K562 (cell line): ENCODE results near the gene PRDM16. TPM values are rescaled to one million over a fixed set of nuclear protein-coding genes. Genes with fewer than 3 reads are reported as not detected.

Source experiments
- ATAC-seq: fragments of 200-7000 bp; cut with Tn5 transposase; 3 replicates; pipeline ENCODE4 v1.9.1; 2020; ENCODE audit warnings: moderate library complexity
- BruUV-seq: library from RNA; stranded (reverse); fragments of 400-500 nt; replicated peaks from 2 replicates; lab custom pipeline; 2021; lab: Mats Ljungman, UMichigan
- CTCF ChIA-PET: fragments of 300-600 bp; formaldehyde crosslinking; extraction: SDS; loops from one replicate; lab custom pipeline; 2021; ENCODE audit warnings: low intra/inter-chr PET ratio; lab: Yijun Ruan, JAX
- POLR2A ChIA-PET: fragments of 300-600, 350-650 bp; sonication (Branson Sonifier 250); formaldehyde crosslinking; extraction: SDS; loops from one replicate; lab custom pipeline; 2021; ENCODE audit warnings: antibody characterized with exemption, inconsistent platforms; lab: Yijun Ruan, JAX
- DNase-seq, 4 experiments: peaks; one replicate each; pipeline versions ENCODE4 v3.0.0 to v3.0.0-alpha.2; 2011 to 2018; ENCODE audit warnings: low spot score in 3 of 4, mixed read lengths in 3 of 4; ENCODE audit errors: extremely low read depth in 1 of 4
- FAIRE-seq: peaks from 2 replicates; lab custom pipeline; 2011; peaks lifted over from hg19 to GRCh38; lab: Jason Lieb, UNC
- H2AFZ ChIP-seq: 2 replicates; pipeline ENCODE4 v1.6.0; 2011; ENCODE audit warnings: low read depth, low read length, control low read depth, inconsistent platforms
- H3K27ac ChIP-seq: fragments of 200-600 bp; 3 replicates; pipeline ENCODE4 v1.8.0; 2011; ENCODE audit warnings: low read depth, mild to moderate bottlenecking, control low read depth, inconsistent platforms, low read length, moderate library complexity, mixed read lengths; ENCODE audit errors: extremely low read depth
- H3K27me3 ChIP-seq, 2 experiments: fragments of 300-600 bp in 1 of 2; 2 replicates in 1 of 2; 3 replicates in 1 of 2; pipeline versions ENCODE4 v1.6.0 to v1.8.0; 2011; ENCODE audit warnings: inconsistent platforms in 2 of 2, low read length in 2 of 2, mild to moderate bottlenecking in 1 of 2, mixed read lengths in 1 of 2, moderate library complexity in 1 of 2; ENCODE audit not compliant: control insufficient read depth in 2 of 2, insufficient read depth in 2 of 2
- H3K36me3 ChIP-seq: fragments of 300-600 bp; 3 replicates; pipeline ENCODE4 v1.8.0; 2011; ENCODE audit warnings: mild to moderate bottlenecking, low read length, inconsistent platforms; ENCODE audit not compliant: control insufficient read depth, insufficient read depth
- H3K4me1 ChIP-seq, 2 experiments: fragments of 200-600 bp in 1 of 2; replicated peaks in 1 of 2; 2 replicates in 1 of 2; 3 replicates in 1 of 2; pipeline versions ENCODE4 v1.5.1 to v1.8.0; 2011; ENCODE audit warnings: inconsistent platforms in 2 of 2, low read length in 2 of 2, mild to moderate bottlenecking in 1 of 2, mixed read lengths in 1 of 2, moderate library complexity in 1 of 2; ENCODE audit not compliant: control insufficient read depth in 2 of 2, insufficient read depth in 2 of 2
- H3K4me2 ChIP-seq: 2 replicates; pipeline ENCODE4 v1.6.1; 2011; ENCODE audit warnings: low read length, control low read depth, inconsistent platforms, mixed read lengths; ENCODE audit not compliant: insufficient read depth
- H3K4me3 ChIP-seq: fragments of 200-600 bp; sonication (generic), shearing (Covaris generic); 2 replicates; pipeline ENCODE4 v1.5.1; 2016; ENCODE audit warnings: control low read depth, inconsistent platforms
- H3K79me2 ChIP-seq: fragments of 200-600 bp; 3 replicates; pipeline ENCODE4 v1.8.0; 2011; ENCODE audit warnings: low read length, inconsistent platforms; ENCODE audit not compliant: control insufficient read depth, insufficient read depth
- H3K9ac ChIP-seq, 2 experiments: 2 replicates each; pipeline versions ENCODE4 v1.6.0 to v1.6.1; 2011; ENCODE audit warnings: low read depth in 2 of 2, low read length in 2 of 2, control low read depth in 1 of 2, inconsistent platforms in 1 of 2, mild to moderate bottlenecking in 1 of 2, mixed read lengths in 1 of 2; ENCODE audit not compliant: insufficient read depth in 1 of 2
- H3K9me1 ChIP-seq: one replicate; pipeline ENCODE4 v1.6.0; 2011; ENCODE audit warnings: inconsistent platforms, mild to moderate bottlenecking, low read length, moderate library complexity; ENCODE audit not compliant: control insufficient read depth, insufficient read depth
- H3K9me3 ChIP-seq: replicated peaks from 2 replicates; pipeline ENCODE4 v1.5.1; 2011; ENCODE audit warnings: low read depth, low read length, inconsistent platforms; ENCODE audit not compliant: control insufficient read depth, insufficient read depth
- H4K20me1 ChIP-seq: replicated peaks from 2 replicates; pipeline ENCODE4 v1.6.1; 2011; ENCODE audit warnings: low read length, inconsistent platforms, mixed read lengths; ENCODE audit not compliant: control insufficient read depth, insufficient read depth
- CC2D1A ChIP-seq: fragments of 450-650 bp; IDR thresholded peaks from 2 replicates; pipeline ENCODE4 v1.6.1; 2017; ENCODE audit warnings: mild to moderate bottlenecking
- HBP1 ChIP-seq: fragments of 450-650 bp; formaldehyde crosslinking; IDR thresholded peaks from 2 replicates; pipeline ENCODE4 v1.4.0; 2022; ENCODE audit warnings: missing genetic modification characterization
- KLF10 ChIP-seq: fragments of 250-450 bp; sonication (Bioruptor Pico); IDR thresholded peaks from 2 replicates; pipeline ENCODE4 v1.6.1; 2021; ENCODE audit warnings: matching md5 sums
- MAX ChIP-seq: sonication (generic); formaldehyde crosslinking; IDR thresholded peaks from 2 replicates; pipeline ENCODE4 v1.9.0; 2022; ENCODE audit warnings: mild to moderate bottlenecking, missing genetic modification reagents
- SRSF3 ChIP-seq: fragments of 200-400 bp; formaldehyde crosslinking; IDR thresholded peaks from 2 replicates; pipeline ENCODE4 v1.6.1; 2016; ENCODE audit warnings: mild to moderate bottlenecking, low read length, moderate library complexity; ENCODE audit not compliant: insufficient read depth
- TBP ChIP-seq: optimal IDR thresholded peaks from 2 replicates; pipeline ENCODE3; 2011; ENCODE audit warnings: low read depth, low read length, improper control_type of control experiment
- ZNF436 ChIP-seq: fragments of 250-450, 450-650 bp; sonication (Bioruptor Pico); formaldehyde crosslinking; IDR thresholded peaks from 2 replicates; pipeline ENCODE4 v1.7.0; 2020; ENCODE audit warnings: mild to moderate bottlenecking
- WGBS: fragments of 100-300 bp; shearing (Covaris generic); methylation state at CpG from one replicate; pipeline ENCODE4 v1.1.6; 2016; ENCODE audit warnings: low coverage, mixed read lengths; ENCODE audit not compliant: insufficient coverage; ENCODE audit errors: missing lambda C conversion rate; 5-methylcytosine and 5-hydroxymethylcytosine counted together
- in situ Hi-C: fragments of 300-500 bp; cut with MboI; formaldehyde crosslinking; loops from 4 replicates; pipeline ENCODE4 v1.15.0; 2018; ENCODE audit warnings: inconsistent platforms, mixed read lengths
- intact Hi-C: fragments of 100-400 bp; cut with micrococcal nuclease; formaldehyde crosslinking; loops from 2 replicates; pipeline ENCODE4 v1.14.2; 2022
- polyA plus RNA-seq, 8 experiments: library from polyadenylated mRNA; depleted of rRNA in 4 of 8; stranded (reverse) in 5 of 8; unstranded in 3 of 8; fragments of >200 nt; fragmentation: Nextera tagmentation in 2 of 8; fragmentation: Illumina TruSeq in 1 of 8; extraction: Ambion mirVana in 2 of 8; extraction: Trizol in 1 of 8; gene quantifications; 2 replicates each; pipeline versions ENCODE4 v1.2.1 to v1.2.3, GENCODE V29; 2011 to 2014; ENCODE audit warnings: inconsistent platforms in 1 of 8, missing spikeins in 1 of 8
- total RNA-seq, 7 experiments: library from RNA; depleted of rRNA in 6 of 7; stranded (reverse); fragments of >200 nt in 6 of 7; fragmentation: Illumina TruSeq in 2 of 7; extraction: Trizol in 2 of 7; gene quantifications; 2 replicates each; pipeline versions ENCODE4 v1.2.1 to v1.2.3, GENCODE V29; 2011 to 2021; ENCODE audit warnings: low replicate concordance in 1 of 7

PRDM16 gene
- total and polyA plus RNA-seq, 9 of the 15 experiments (the other 6 are each of a cell fraction or from before 2014, with no cell fraction given): 0.10 to 0.27 TPM; not detected in 7

- H3K9me3 ChIP-seq: no peaks in the 10 kb centered on the region
- peaks cover 0 to 5% of the 10 kb centered on the region in 2 experiments; a peak in 1 of 5 replicates for H3K4me1 ChIP-seq
- H2AFZ ChIP-seq: no peak overlapping the region
- in situ Hi-C loops: no loop called here
- no peak for FAIRE-seq
- H3K27ac ChIP-seq: no peak overlapping the region
- intact Hi-C loops: no loop called here
- ChIA-PET POLR2A (interaction anchor here (0.6 to 0.8 kb wide), 2 partner anchors 432 to 1534 kb away, joined by 3 read pairs; no protein-coding TSS in a partner anchor), CTCF (no interaction called here)
- under 1% methylated on average over 15 of the region's 15 CpGs for WGBS
- no peaks in the 10 kb centered on the region for H3K9me1 ChIP-seq
- H3K79me2 ChIP-seq: no peaks in the 10 kb centered on the region
- DNase-seq: no peak
- no peak for TF ChIP-seq TBP
- TF ChIP-seq KLF10 (CRISPR knock-in tag): no peak
- TF ChIP-seq SRSF3: no peak
- TF ChIP-seq CC2D1A: no peak
- no peaks in the 10 kb centered on the region for H3K36me3 ChIP-seq
- H3K4me3 ChIP-seq: no peak overlapping the region
- ATAC-seq: no peak
- H3K4me2 ChIP-seq: no peak overlapping the region
- peaks cover 58 to 96% of the 10 kb centered on the region in 2 experiments for H3K27me3 ChIP-seq
- H4K20me1 ChIP-seq: peaks cover 17% of the 10 kb centered on the region
- H3K9ac ChIP-seq: no peak overlapping the region; a peak in 1 of 4 replicates
- no TSS peak for BruUV-seq
These were observed 9.4 kb downstream of the PRDM16 start for GRCh38 chr1:3078430-3078861.

- Histone ChIP-seq H2AFZ (no peak overlapping the region), H3K9me3 (no peaks in the 10 kb centered on the region), H4K20me1 (peaks cover 20% of the 10 kb centered on the region), H3K4me2 (no peak overlapping the region), H3K79me2 (no peaks in the 10 kb centered on the region), H3K36me3 (no peaks in the 10 kb centered on the region), H3K27ac (no peak overlapping the region), H3K4me1 (peaks cover 0 to 5% of the 10 kb centered on the region in 2 experiments; a peak in 1 of 5 replicates), H3K9ac (no peak overlapping the region), H3K4me3 (no peak overlapping the region), H3K27me3 (peaks cover 60 to 96% of the 10 kb centered on the region in 2 experiments), H3K9me1 (no peaks in the 10 kb centered on the region)
- intact Hi-C loops (no loop called here), in situ Hi-C loops (no loop called here)
- DNase-seq (no peak), FAIRE-seq (no peak), ATAC-seq (no peak)
- under 1% methylated on average over 23 of the region's 24 CpGs for WGBS
- TF ChIP-seq HBP1 (CRISPR knock-in tag) (no peak), ZNF436 (CRISPR knock-in tag) (no peak), MAX (CRISPR knock-in tag) (no peak)
- BruUV-seq: no TSS peak
- ChIA-PET CTCF (no interaction called here), POLR2A (interaction anchor here (0.6 to 0.8 kb wide), 2 partner anchors 431 to 1535 kb away, joined by 3 read pairs; no protein-coding TSS in a partner anchor)
These were observed 9.9 kb downstream of the PRDM16 start for GRCh38 chr1:3078871-3079270.
